Measurements from ENCODE around the gene PPL. TPM values are rescaled to one million over a fixed set of nuclear protein-coding genes. Genes with fewer than 3 reads are reported as not detected.

PPL gene
- total and polyA plus RNA-seq, 8 donors: 30.4 to 77.1 (median 37.2) TPM

- TF ChIP-seq CTCF (IDR thresholded peaks at IDR 0.05): no peak
- ATAC-seq (no peak), DNase-seq (peak in 2 of 4 donors; percentile 51 to 59)
- H3K27ac ChIP-seq: no peak overlapping the region
- H3K36me3 ChIP-seq: peaks cover 0 to 77% of the 10 kb centered on the region in 2 donors
- no peaks in the 10 kb centered on the region for H3K27me3 ChIP-seq
- H3K4me1 ChIP-seq: no peaks in the 10 kb centered on the region
- intact Hi-C loops (cut with DNase I): no loop called here
- no peak overlapping the region for H3K4me3 ChIP-seq
- H3K9me3 ChIP-seq: no peaks in the 10 kb centered on the region
Observed at GRCh38 chr16:4892361-4893102, 44.4 kb downstream of the PPL start.

- Histone ChIP-seq H3K36me3 (peaks cover 0 to 77% of the 10 kb centered on the region in 2 donors), H3K4me3 (no peak overlapping the region), H3K27ac (no peak overlapping the region), H3K9me3 (no peaks in the 10 kb centered on the region), H3K4me1 (no peaks in the 10 kb centered on the region), H3K27me3 (no peaks in the 10 kb centered on the region)
- DNase-seq (peak in 1 of 4 donors; percentile 47), ATAC-seq (no peak)
- intact Hi-C loops (cut with DNase I): no loop called here
- no peak for TF ChIP-seq CTCF (IDR thresholded peaks at IDR 0.05)
Observed at GRCh38 chr16:4891886-4892216, 45.1 kb downstream of the PPL start.

GRCh38 chr16:4891097-4891885 lies 45.7 kb downstream of the PPL start:
- Histone ChIP-seq H3K36me3 (peaks cover 0 to 82% of the 10 kb centered on the region in 2 donors), H3K4me1 (no peaks in the 10 kb centered on the region), H3K27me3 (no peaks in the 10 kb centered on the region), H3K9me3 (no peaks in the 10 kb centered on the region), H3K4me3 (no peak overlapping the region), H3K27ac (no peak overlapping the region)
- intact Hi-C loops (cut with DNase I): no loop called here
- no peak for TF ChIP-seq CTCF (IDR thresholded peaks at IDR 0.05)
- ATAC-seq (no peak), DNase-seq (peak in 1 of 4 donors; percentile 54)

- H3K9me3 ChIP-seq: no peaks in the 10 kb centered on the region
- H3K4me3 ChIP-seq: no peak overlapping the region
- DNase-seq (peak in 1 of 4 donors; percentile 38), ATAC-seq (no peak)
- no peaks in the 10 kb centered on the region for H3K4me1 ChIP-seq
- intact Hi-C loops (cut with DNase I): no loop called here
- H3K36me3 ChIP-seq: peaks cover 0 to 88% of the 10 kb centered on the region in 2 donors
- TF ChIP-seq CTCF (IDR thresholded peaks at IDR 0.05): no peak
- H3K27ac ChIP-seq: no peak overlapping the region
- no peaks in the 10 kb centered on the region for H3K27me3 ChIP-seq
Observed at GRCh38 chr16:4890686-4891085, 46.3 kb downstream of the PPL start.

GRCh38 chr16:4890026-4890425 lies 46.9 kb downstream of the PPL start:
- Histone ChIP-seq H3K36me3 (peaks cover 0 to 89% of the 10 kb centered on the region in 2 donors), H3K9me3 (no peaks in the 10 kb centered on the region), H3K4me1 (no peaks in the 10 kb centered on the region), H3K27me3 (no peaks in the 10 kb centered on the region), H3K27ac (no peak overlapping the region), H3K4me3 (no peak overlapping the region)
- intact Hi-C loops (cut with DNase I): no loop called here
- DNase-seq (peak in 1 of 4 donors; percentile 37), ATAC-seq (no peak)
- TF ChIP-seq CTCF (IDR thresholded peaks at IDR 0.05): no peak

Measured in left lung (tissue), 10 donors.